Trophoblast cell (in vitro differentiated cells and primary cell): ENCODE results near the gene PLG.
"Not testable (repeated sequence)": the region's sequence is repeated elsewhere in the genome, so short reads cannot be mapped to it uniquely, and the experiment has no call there.

ENCODE experiments used
- DNase-seq, 2 donors: peaks; one replicate each; pipeline ENCODE4 v3.0.0-alpha.2; 2016
- H2AFZ ChIP-seq: 2 replicates; pipeline ENCODE4 v1.6.1; 2013; ENCODE audit warnings: low read length, moderate library complexity, mild to moderate bottlenecking; ENCODE audit not compliant: insufficient read depth, poor library complexity
- H2AK5ac ChIP-seq: 2 replicates; pipeline ENCODE4 v1.6.1; 2013; ENCODE audit warnings: mild to moderate bottlenecking, low read length
- H2BK120ac ChIP-seq: 2 replicates; pipeline ENCODE4 v1.6.1; 2013; ENCODE audit warnings: low read length, mild to moderate bottlenecking, moderate library complexity; ENCODE audit not compliant: insufficient read depth, poor library complexity
- H2BK12ac ChIP-seq: 2 replicates; pipeline ENCODE4 v1.6.1; 2013; ENCODE audit warnings: mild to moderate bottlenecking, low read length, moderate library complexity
- H2BK5ac ChIP-seq: 2 replicates; pipeline ENCODE4 v1.6.1; 2013; ENCODE audit warnings: low read length, low read depth, moderate library complexity, mild to moderate bottlenecking; ENCODE audit not compliant: poor library complexity
- H3K14ac ChIP-seq: 2 replicates; pipeline ENCODE4 v1.6.1; 2013; ENCODE audit warnings: mild to moderate bottlenecking, low read length
- H3K18ac ChIP-seq: 2 replicates; pipeline ENCODE4 v1.6.1; 2013; ENCODE audit warnings: mild to moderate bottlenecking, low read length
- H3K23ac ChIP-seq: 2 replicates; pipeline ENCODE4 v1.6.1; 2013; ENCODE audit warnings: low read length
- H3K27ac ChIP-seq: 2 replicates; pipeline ENCODE4 v1.5.1; 2013; ENCODE audit warnings: low read depth, mild to moderate bottlenecking, inconsistent platforms, low read length, moderate library complexity
- H3K27me3 ChIP-seq: 2 replicates; pipeline ENCODE4 v1.6.1; 2013; ENCODE audit warnings: inconsistent platforms, mild to moderate bottlenecking, low read length, moderate library complexity; ENCODE audit not compliant: insufficient read depth
- H3K36me3 ChIP-seq, 2 experiments: 1 replicate in 1 of 2; 2 replicates in 1 of 2; pipeline ENCODE4 v1.6.1; 2013; ENCODE audit warnings: low read length in 2 of 2, mild to moderate bottlenecking in 2 of 2, moderate library complexity in 1 of 2; ENCODE audit not compliant: insufficient read depth in 2 of 2, control insufficient read depth in 1 of 2
- H3K4ac ChIP-seq: 2 replicates; pipeline ENCODE4 v1.6.1; 2013; ENCODE audit warnings: low read depth, mild to moderate bottlenecking, low read length, moderate library complexity
- H3K4me1 ChIP-seq, 2 experiments: 1 replicate in 1 of 2; 2 replicates in 1 of 2; pipeline ENCODE4 v1.6.1; 2013; ENCODE audit warnings: low read length in 2 of 2, mild to moderate bottlenecking in 2 of 2, moderate library complexity in 1 of 2; ENCODE audit not compliant: insufficient read depth in 2 of 2, control insufficient read depth in 1 of 2
- H3K4me2 ChIP-seq: 2 replicates; pipeline ENCODE4 v1.6.1; 2013; ENCODE audit warnings: inconsistent platforms, mild to moderate bottlenecking, low read length, moderate library complexity
- H3K4me3 ChIP-seq: 2 replicates; pipeline ENCODE4 v1.5.1; 2013; ENCODE audit warnings: mild to moderate bottlenecking, low read depth, low read length, inconsistent platforms
- H3K79me1 ChIP-seq: one replicate; pipeline ENCODE4 v1.6.1; 2013; ENCODE audit warnings: low read length
- H3K79me2 ChIP-seq: 2 replicates; pipeline ENCODE4 v1.6.1; 2013; ENCODE audit warnings: low read length, mild to moderate bottlenecking; ENCODE audit not compliant: control insufficient read depth, insufficient read depth, poor library complexity
- H3K9ac ChIP-seq: 2 replicates; pipeline ENCODE4 v1.6.1; 2013; ENCODE audit warnings: mild to moderate bottlenecking, low read length
- H3K9me3 ChIP-seq: 2 replicates; pipeline ENCODE4 v1.6.1; 2013; ENCODE audit warnings: low read depth, mild to moderate bottlenecking, control low read depth, inconsistent platforms, low read length; ENCODE audit not compliant: insufficient read depth
- H4K12ac ChIP-seq: 2 replicates; pipeline ENCODE4 v1.6.1; 2013; ENCODE audit warnings: low read depth, mild to moderate bottlenecking, low read length, moderate library complexity
- H4K8ac ChIP-seq: 2 replicates; pipeline ENCODE4 v1.6.1; 2013; ENCODE audit warnings: low read depth, mild to moderate bottlenecking, low read length, moderate library complexity
- H4K91ac ChIP-seq: one replicate; pipeline ENCODE4 v1.6.1; 2013; ENCODE audit warnings: low read depth, mild to moderate bottlenecking, low read length, moderate library complexity
- whole genome bisulfite sequencing: extraction: QIAGEN DNeasy Blood & Tissue Kit; methylation state at CpG from one replicate; pipeline ENCODE4 v1.1.7; 2013; ENCODE audit warnings: missing lambda C conversion rate; ENCODE audit not compliant: insufficient read length, insufficient coverage; ENCODE audit errors: extremely low coverage; 5-methylcytosine and 5-hydroxymethylcytosine counted together

PLG gene

GRCh38 chr6:160662842-160663241 is 39.2 kb upstream of the PLG start:
- H2BK12ac ChIP-seq: no peak overlapping the region

GRCh38 chr6:160664198-160664597 is 37.8 kb upstream of the PLG start, which contains the start of gene LPA:
Gene LPA, minus strand, starts transcription at chr6:160664275. Its CDS starts 61 bp downstream, at chr6:160664214.
- not testable (repeated sequence) for H3K27ac ChIP-seq, H3K79me2 ChIP-seq, H2AFZ ChIP-seq, H4K8ac ChIP-seq, DNase-seq, H3K9ac ChIP-seq, H2AK5ac ChIP-seq, H2BK120ac ChIP-seq, H3K9me3 ChIP-seq, H2BK12ac ChIP-seq, H4K91ac ChIP-seq, H2BK5ac ChIP-seq, H3K14ac ChIP-seq, H3K18ac ChIP-seq, H3K4me3 ChIP-seq, H3K27me3 ChIP-seq, H3K4me2 ChIP-seq, H3K4me1 ChIP-seq, H4K12ac ChIP-seq, H3K23ac ChIP-seq, H3K79me1 ChIP-seq, H3K36me3 ChIP-seq, H3K4ac ChIP-seq
- no CpG with 5 or more reads among the region's 1 CpG for WGBS

More at GRCh38 chr6:160662842-160663241, 39.2 kb upstream of the PLG start:
- no peaks in the 10 kb centered on the region for H3K79me2 ChIP-seq
- no peak overlapping the region for H3K23ac ChIP-seq
- H3K79me1 ChIP-seq: no peaks in the 10 kb centered on the region
- H3K27me3 ChIP-seq: no peaks in the 10 kb centered on the region
- H3K36me3 ChIP-seq: no peaks in the 10 kb centered on the region
- no peak overlapping the region for H2BK120ac ChIP-seq
- no peak overlapping the region for H4K91ac ChIP-seq
- H4K8ac ChIP-seq: no peak overlapping the region
- DNase-seq: no peak
- H3K27ac ChIP-seq: no peak overlapping the region
- no peak overlapping the region for H3K18ac ChIP-seq
- H2BK5ac ChIP-seq: no peak overlapping the region
- no CpG with 5 or more reads among the region's 2 CpGs for WGBS
- H3K4me1 ChIP-seq: no peaks in the 10 kb centered on the region
- H3K4me2 ChIP-seq: no peak overlapping the region
- no peak overlapping the region for H2AFZ ChIP-seq
- H3K14ac ChIP-seq: no peak overlapping the region
- H4K12ac ChIP-seq: no peak overlapping the region
- no peak overlapping the region for H3K4ac ChIP-seq
- peaks cover 14% of the 10 kb centered on the region for H3K9me3 ChIP-seq
- H3K9ac ChIP-seq: no peak overlapping the region
- no peak overlapping the region for H2AK5ac ChIP-seq
- H3K4me3 ChIP-seq: no peak overlapping the region

- Histone ChIP-seq H2AK5ac (no peak overlapping the region), H3K4me3 (no peak overlapping the region)
- no CpG with 5 or more reads among the region's 9 CpGs for WGBS
Observed at GRCh38 chr6:160667639-160668481, 34.2 kb upstream of the PLG start.

GRCh38 chr6:160668589-160668988 is 33.5 kb upstream of the PLG start:
- Histone ChIP-seq H3K18ac (no peak overlapping the region), H3K4me2 (no peak overlapping the region), H3K79me2 (no peaks in the 10 kb centered on the region), H3K4me3 (no peak overlapping the region), H3K27ac (no peak overlapping the region), H3K79me1 (no peaks in the 10 kb centered on the region), H2BK120ac (no peak overlapping the region), H3K4ac (no peak overlapping the region), H3K4me1 (no peaks in the 10 kb centered on the region), H3K9me3 (no peaks in the 10 kb centered on the region), H2BK5ac (no peak overlapping the region), H2AK5ac (no peak overlapping the region), H4K8ac (no peak overlapping the region), H3K23ac (no peak overlapping the region), H2BK12ac (no peak overlapping the region), H3K14ac (no peak overlapping the region), H4K91ac (no peak overlapping the region), H3K27me3 (no peaks in the 10 kb centered on the region), H3K9ac (no peak overlapping the region), H2AFZ (no peak overlapping the region), H3K36me3 (no peaks in the 10 kb centered on the region), H4K12ac (no peak overlapping the region)
- no peak for DNase-seq
- WGBS: no CpG with 5 or more reads among the region's 2 CpGs

More at GRCh38 chr6:160667639-160668481, 34.2 kb upstream of the PLG start:
- Histone ChIP-seq H4K12ac (no peak overlapping the region), H2BK5ac (no peak overlapping the region), H3K79me1 (no peaks in the 10 kb centered on the region), H3K4me1 (no peaks in the 10 kb centered on the region), H2BK12ac (no peak overlapping the region), H4K91ac (no peak overlapping the region), H3K36me3 (no peaks in the 10 kb centered on the region), H4K8ac (no peak overlapping the region), H3K23ac (no peak overlapping the region), H3K27ac (no peak overlapping the region), H3K9ac (no peak overlapping the region), H2AFZ (no peak overlapping the region), H3K9me3 (no peaks in the 10 kb centered on the region), H3K27me3 (no peaks in the 10 kb centered on the region), H3K79me2 (no peaks in the 10 kb centered on the region), H2BK120ac (no peak overlapping the region), H3K4me2 (no peak overlapping the region), H3K14ac (no peak overlapping the region), H3K4ac (no peak overlapping the region), H3K18ac (no peak overlapping the region)
- peak in 1 of 2 donors; percentile 32 for DNase-seq
